ENCODE measurements around the gene ST7.
A peak's percentile ranks its signal among the peaks of the same experiment; 100 is the strongest.

Gene ST7

DNA sequence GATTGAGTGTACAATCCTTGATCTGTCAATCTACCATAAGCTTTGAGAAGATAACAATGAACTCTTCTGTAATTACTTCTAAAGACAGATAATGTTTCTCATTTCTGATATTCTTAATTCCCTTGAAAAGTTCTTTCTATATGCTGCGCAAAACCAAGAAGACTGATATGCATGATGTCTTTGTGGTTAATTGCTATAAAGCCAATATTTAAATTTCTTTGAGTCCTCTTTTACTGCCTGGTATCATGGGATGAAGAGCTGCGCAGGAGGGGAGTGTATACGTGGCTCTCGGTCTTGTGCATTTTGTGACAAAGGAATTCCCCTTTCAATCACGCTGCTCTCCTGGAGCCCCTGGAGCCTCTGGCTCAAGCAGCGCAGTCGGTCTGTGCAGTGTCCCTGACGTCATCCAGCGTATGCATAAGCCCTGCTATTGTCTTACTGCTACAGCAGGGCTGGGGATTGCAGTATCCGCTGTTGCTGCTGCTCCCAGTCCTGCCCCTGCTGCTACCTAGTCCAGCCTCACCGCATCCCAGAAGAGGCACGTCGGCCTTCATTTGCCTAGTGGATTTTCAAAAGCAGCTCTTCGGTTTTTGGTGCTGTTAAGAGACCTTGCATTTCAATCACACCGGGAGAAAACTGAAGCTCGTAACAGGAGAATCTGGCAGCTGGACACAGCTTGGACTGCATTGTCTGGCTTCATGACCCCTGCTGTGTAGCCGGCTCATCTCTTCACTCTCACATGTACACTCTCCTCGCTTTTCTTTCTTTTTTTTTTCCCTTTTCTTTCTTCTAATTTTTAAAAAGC, 66.7 kb downstream of the ST7 start:
- Histone ChIP-seq H3K36me3 (no peaks in the 10 kb centered on the region), H3K4me3 (ENCODE audit: low read depth, low read length) (peak overlapping the region; percentile 67), H3K9me3 (no peaks in the 10 kb centered on the region), H3K4me1 (peaks cover 16% of the 10 kb centered on the region), H3K27me3 (no peaks in the 10 kb centered on the region)
- peak; percentile 92 for DNase-seq
- TF ChIP-seq, protein P1, sequence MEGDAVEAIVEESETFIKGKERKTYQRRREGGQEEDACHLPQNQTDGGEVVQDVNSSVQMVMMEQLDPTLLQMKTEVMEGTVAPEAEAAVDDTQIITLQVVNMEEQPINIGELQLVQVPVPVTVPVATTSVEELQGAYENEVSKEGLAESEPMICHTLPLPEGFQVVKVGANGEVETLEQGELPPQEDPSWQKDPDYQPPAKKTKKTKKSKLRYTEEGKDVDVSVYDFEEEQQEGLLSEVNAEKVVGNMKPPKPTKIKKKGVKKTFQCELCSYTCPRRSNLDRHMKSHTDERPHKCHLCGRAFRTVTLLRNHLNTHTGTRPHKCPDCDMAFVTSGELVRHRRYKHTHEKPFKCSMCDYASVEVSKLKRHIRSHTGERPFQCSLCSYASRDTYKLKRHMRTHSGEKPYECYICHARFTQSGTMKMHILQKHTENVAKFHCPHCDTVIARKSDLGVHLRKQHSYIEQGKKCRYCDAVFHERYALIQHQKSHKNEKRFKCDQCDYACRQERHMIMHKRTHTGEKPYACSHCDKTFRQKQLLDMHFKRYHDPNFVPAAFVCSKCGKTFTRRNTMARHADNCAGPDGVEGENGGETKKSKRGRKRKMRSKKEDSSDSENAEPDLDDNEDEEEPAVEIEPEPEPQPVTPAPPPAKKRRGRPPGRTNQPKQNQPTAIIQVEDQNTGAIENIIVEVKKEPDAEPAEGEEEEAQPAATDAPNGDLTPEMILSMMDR (IDR thresholded peaks at IDR 0.05; ENCODE audit: low read depth, low read length), result no peak

DNA sequence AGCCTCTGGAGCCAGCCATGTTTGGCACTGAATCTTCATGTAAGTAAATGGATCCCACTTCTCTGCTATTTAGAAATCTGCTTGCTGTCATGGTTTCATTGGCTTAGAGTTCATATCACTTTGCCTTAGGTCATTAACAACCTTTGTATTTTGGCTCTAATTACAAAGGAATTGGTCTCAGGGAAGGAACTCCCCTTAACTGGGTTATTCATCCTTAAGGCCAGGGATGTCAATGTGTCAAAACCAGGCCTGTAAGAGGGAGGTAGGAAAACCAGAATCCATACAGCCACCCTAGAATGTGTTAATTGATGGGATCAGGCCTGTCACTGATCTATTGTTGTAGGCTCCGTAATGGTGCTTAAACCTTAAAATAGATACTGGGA, 67.3 kb downstream of the ST7 start:
- DNase-seq, result no peak
- Histone ChIP-seq H3K27me3 (no peaks in the 10 kb centered on the region), H3K4me1 (peaks cover 22% of the 10 kb centered on the region), H3K9me3 (no peaks in the 10 kb centered on the region), H3K36me3 (no peaks in the 10 kb centered on the region), H3K4me3 (ENCODE audit: low read depth, low read length) (peak overlapping the region; percentile 67)
- TF ChIP-seq, protein P1 (IDR thresholded peaks at IDR 0.05; ENCODE audit: low read depth, low read length), result no peak

DNA sequence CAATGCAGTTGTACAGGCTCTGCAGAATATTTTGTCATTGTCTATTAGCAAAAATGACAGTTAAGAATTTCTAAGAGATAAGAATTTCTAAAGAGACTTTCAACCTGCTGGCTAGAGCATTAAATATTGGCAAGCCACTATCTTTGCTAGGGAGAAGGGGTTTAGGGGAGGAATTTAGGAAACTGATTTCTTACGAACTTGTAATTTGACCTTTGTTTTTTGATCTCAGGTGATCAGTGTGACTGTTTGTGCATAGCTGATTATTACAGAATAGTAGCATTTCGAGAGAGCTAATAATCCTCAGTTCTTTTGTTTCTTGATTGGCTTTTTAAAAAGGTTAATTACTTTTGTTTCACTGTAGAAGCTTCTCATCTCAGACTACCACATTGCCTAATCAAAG, 68.1 kb downstream of the ST7 start:
- Histone ChIP-seq H3K9me3 (no peaks in the 10 kb centered on the region), H3K4me1 (peaks cover 26% of the 10 kb centered on the region), H3K36me3 (no peaks in the 10 kb centered on the region), H3K4me3 (ENCODE audit: low read depth, low read length) (peak overlapping the region; percentile 67), H3K27me3 (no peaks in the 10 kb centered on the region)
- TF ChIP-seq, protein P1 (IDR thresholded peaks at IDR 0.05; ENCODE audit: low read depth, low read length), result no peak
- DNase-seq, result no peak

DNA sequence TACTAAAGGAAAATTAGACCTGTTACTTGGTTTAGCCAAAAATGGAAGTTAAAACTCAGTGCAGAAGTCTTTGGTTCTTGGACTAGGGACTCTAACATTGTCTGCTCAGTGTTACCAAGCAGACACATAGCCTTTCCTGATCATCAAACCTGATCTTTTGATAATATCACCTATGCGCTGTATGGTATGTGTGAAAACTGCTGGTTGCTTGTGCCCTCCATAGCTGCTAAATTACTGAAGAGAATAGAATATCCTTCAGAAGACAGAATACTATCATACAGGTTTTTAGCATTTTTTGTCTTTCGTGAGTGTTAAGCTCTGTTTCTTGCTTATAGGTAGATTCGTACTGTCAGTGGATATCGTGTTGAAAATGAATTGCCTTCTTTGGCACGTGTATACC, 68.7 kb downstream of the ST7 start:
- Histone ChIP-seq H3K36me3 (no peaks in the 10 kb centered on the region), H3K4me1 (peaks cover 24% of the 10 kb centered on the region), H3K4me3 (ENCODE audit: low read depth, low read length) (peak overlapping the region; percentile 67), H3K27me3 (no peaks in the 10 kb centered on the region), H3K9me3 (no peaks in the 10 kb centered on the region)
- TF ChIP-seq, protein P1 (IDR thresholded peaks at IDR 0.05; ENCODE audit: low read depth, low read length), result no peak
- no peak for DNase-seq

DNA sequence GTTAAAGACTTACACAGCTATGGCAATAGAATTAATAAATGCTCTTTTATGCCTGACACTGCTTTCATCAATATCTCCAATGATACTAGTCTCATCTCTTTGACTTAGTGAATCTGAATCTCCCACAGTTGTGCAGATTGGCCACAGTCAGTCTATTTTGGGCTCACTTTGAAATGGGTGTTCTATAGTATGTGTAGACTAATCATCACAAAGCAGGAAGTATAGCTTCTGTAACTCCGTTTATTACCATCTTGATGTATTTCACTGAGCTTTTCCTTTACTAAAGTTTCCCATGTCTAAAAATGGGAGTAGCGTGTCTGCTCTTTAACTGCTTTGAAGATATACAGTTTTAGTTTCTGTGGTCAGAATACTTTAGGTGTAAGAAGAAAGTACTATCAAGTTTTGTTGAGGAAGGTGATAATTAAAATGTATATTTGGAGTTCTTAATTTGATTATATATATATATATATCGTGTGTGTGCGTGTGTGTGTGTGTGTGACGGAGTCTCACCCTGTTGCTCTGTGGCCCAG, 70.1 kb downstream of the ST7 start:
- Histone ChIP-seq H3K27me3 (no peaks in the 10 kb centered on the region), H3K9me3 (no peaks in the 10 kb centered on the region), H3K36me3 (no peaks in the 10 kb centered on the region), H3K4me3 (ENCODE audit: low read depth, low read length) (no peak overlapping the region), H3K4me1 (peaks cover 22% of the 10 kb centered on the region)
- DNase-seq, result no peak
- TF ChIP-seq, protein P1 (IDR thresholded peaks at IDR 0.05; ENCODE audit: low read depth, low read length), result no peak

DNA sequence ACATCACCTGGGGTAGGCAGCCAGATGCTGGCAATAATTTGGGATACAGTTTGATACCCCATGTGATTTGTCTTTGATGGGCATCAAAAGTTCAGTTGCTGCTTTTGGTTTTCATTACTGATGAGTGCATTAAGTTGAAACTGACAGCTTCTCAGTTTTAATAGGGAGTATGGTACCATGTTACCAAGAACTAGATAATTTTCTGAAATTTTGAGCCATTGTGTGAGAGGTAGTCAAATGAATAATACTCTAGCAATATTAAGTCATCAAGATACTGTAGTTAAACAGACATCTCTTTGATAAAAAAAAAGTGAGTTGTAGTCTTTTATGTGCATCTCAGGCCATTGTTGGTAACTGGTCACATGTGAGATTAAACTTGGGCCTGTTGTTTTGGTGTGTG, 71.5 kb downstream of the ST7 start:
- H3K36me3 ChIP-seq, result no peaks in the 10 kb centered on the region
- no peaks in the 10 kb centered on the region for H3K27me3 ChIP-seq
- H3K9me3 ChIP-seq, result no peaks in the 10 kb centered on the region
- H3K4me1 ChIP-seq, result peaks cover 22% of the 10 kb centered on the region
- TF ChIP-seq, protein P1 (IDR thresholded peaks at IDR 0.05; ENCODE audit: low read depth, low read length), result no peak
- DNase-seq, result no peak
- no peak overlapping the region for H3K4me3 ChIP-seq (ENCODE audit: low read depth, low read length)

Data from BE2C (cell line).